Lower leg skin (tissue), 4 donors: ENCODE measurements around the gene CD36. TPM values are rescaled to one million over a fixed set of nuclear protein-coding genes. Genes with fewer than 3 reads are reported as not detected.

Source experiments
- DNase-seq, 2 donors: peaks; one replicate each; pipeline ENCODE4 v3.0.0-alpha.2; 2019; ENCODE audit warnings: low spot score in 2 of 2
- H3K4me3 ChIP-seq: fragments of 200-600 bp; sonication (generic); 2 replicates; pipeline ENCODE4 v1.5.1; 2017; ENCODE audit warnings: mild to moderate bottlenecking, low read depth; ENCODE audit not compliant: poor library complexity, severe bottlenecking
- CTCF ChIP-seq, 3 donors: fragments of 450-650 bp; IDR thresholded peaks; one replicate each; pipeline ENCODE4 v1.5.1; 2016; ENCODE audit warnings: antibody characterized with exemption in 3 of 3, mild to moderate bottlenecking in 3 of 3, moderate library complexity in 2 of 3
- POLR2A ChIP-seq, 2 donors: fragments of 450-650 bp; IDR thresholded peaks; one replicate each; pipeline ENCODE4 v1.6.1; 2016 to 2017; ENCODE audit warnings: antibody characterized with exemption in 2 of 2, mild to moderate bottlenecking in 1 of 2, moderate library complexity in 1 of 2
- WGBS, 2 donors: methylation state at CpG; one replicate each; pipeline ENCODE4 v1.1.5; 2018; 5-methylcytosine and 5-hydroxymethylcytosine counted together
- intact Hi-C: fragments of 100-400 bp; cut with DNase I; formaldehyde crosslinking; loops from one replicate; pipeline ENCODE4 v1.15.0; 2023; ENCODE audit warnings: low total_unique reads
- total RNA-seq, 4 donors: library from RNA; depleted of rRNA; stranded (reverse); fragments of >200 nt; gene quantifications; one replicate each; pipeline ENCODE4 v1.1.0, GENCODE V29; 2016

The CD36 gene
- total RNA-seq, 4 donors from 2014 or later: 31.3 to 140 (median 78.2) TPM

- no peak for DNase-seq
- WGBS, 2 donors: 58 to 70% methylated on average over 2 of the region's 2 CpGs
- intact Hi-C loops: loop anchor here (5.0 kb wide), 2 partner anchors 218 to 318 kb away; no protein-coding TSS in a partner anchor
- TF ChIP-seq CTCF (IDR thresholded peaks at IDR 0.05): no peak
- no peak for TF ChIP-seq POLR2A (IDR thresholded peaks at IDR 0.05)
- H3K4me3 ChIP-seq: no peak overlapping the region
Measured at GRCh38 chr7:80654887-80655340, 16.5 kb downstream of the CD36 start.

GRCh38 chr7:80656029-80656428 lies 17.6 kb downstream of the CD36 start:
- no peak overlapping the region for H3K4me3 ChIP-seq
- TF ChIP-seq POLR2A (IDR thresholded peaks at IDR 0.05) (no peak), CTCF (IDR thresholded peaks at IDR 0.05) (no peak)
- no peak for DNase-seq
- whole genome bisulfite sequencing, 2 donors: 85 to 90% methylated on average over 4 of the region's 4 CpGs
- intact Hi-C loops: loop anchor here (5.0 kb wide), 2 partner anchors 219 to 319 kb away; no protein-coding TSS in a partner anchor

- H3K4me3 ChIP-seq: no peak overlapping the region
- intact Hi-C loops: loop anchor here (5.0 kb wide), 2 partner anchors 222 to 322 kb away; no protein-coding TSS in a partner anchor
- no peak for DNase-seq
- WGBS, 2 donors: 2 to 5% methylated on average over 3 of the region's 3 CpGs
- TF ChIP-seq POLR2A (IDR thresholded peaks at IDR 0.05): no peak
- no peak for TF ChIP-seq CTCF (IDR thresholded peaks at IDR 0.05)
Measured at GRCh38 chr7:80659120-80660055, 20.9 kb downstream of the CD36 start.

- intact Hi-C loops: no loop called here
- WGBS, 2 donors: 76 to 79% methylated on average over 4 of the region's 4 CpGs
- DNase-seq: no peak
- no peak overlapping the region for H3K4me3 ChIP-seq
- TF ChIP-seq CTCF (IDR thresholded peaks at IDR 0.05) (no peak), POLR2A (IDR thresholded peaks at IDR 0.05) (no peak)
Measured at GRCh38 chr7:80660939-80661338, 22.5 kb downstream of the CD36 start.

GRCh38 chr7:80661729-80662128 lies 23.3 kb downstream of the CD36 start:
- intact Hi-C loops: no loop called here
- 86 to 89% methylated on average over 7 of the region's 7 CpGs for WGBS, 2 donors
- H3K4me3 ChIP-seq: no peak overlapping the region
- TF ChIP-seq CTCF (IDR thresholded peaks at IDR 0.05): no peak
- TF ChIP-seq POLR2A (IDR thresholded peaks at IDR 0.05): no peak
- no peak for DNase-seq
